OCI-LY1 (cell line): ENCODE measurements around the gene RYR3.

ENCODE experiments used
- CTCF ChIP-seq: fragments of 200-600 bp; sonication (generic), shearing (Covaris generic); IDR thresholded peaks from 2 replicates; pipeline ENCODE4 v1.5.1; 2017; ENCODE audit warnings: mild to moderate bottlenecking, antibody characterized with exemption, low read length, moderate library complexity, mixed read lengths
- EZH2 ChIP-seq: fragments of 200-600 bp; sonication (generic), shearing (Covaris generic); IDR thresholded peaks from 2 replicates; pipeline ENCODE4 v1.8.0; 2017; ENCODE audit warnings: borderline replicate concordance, mixed run types, mild to moderate bottlenecking, antibody characterized with exemption, low read length, moderate library complexity, mixed read lengths

- no peak for TF ChIP-seq CTCF
- TF ChIP-seq EZH2: no peak
Observed at GRCh38 chr15:33677238-33677830, 366.6 kb downstream of the RYR3 start.
